WTC11 (cell line): ENCODE results near the gene MTNR1A. TPM values are rescaled to one million over a fixed set of nuclear protein-coding genes. Genes with fewer than 3 reads are reported as not detected.

Experiments used
- ATAC-seq: fragments of 200-7000 bp; cut with Tn5 transposase; 2 replicates; pipeline ENCODE4 v1.10.0; 2021; ENCODE audit warnings: mild to moderate bottlenecking, moderate library complexity
- CTCF ChIA-PET: fragments of 300-600 bp; sonication (Branson Sonifier 250); formaldehyde crosslinking; loops from one replicate; lab custom pipeline; 2021; ENCODE audit warnings: antibody characterized with exemption; lab: Charles Lee
- POLR2A ChIA-PET: fragments of 350-600 bp; sonication (Branson Sonifier 250); formaldehyde crosslinking; loops from one replicate; lab custom pipeline; 2021; ENCODE audit warnings: antibody characterized with exemption; lab: Charles Lee
- DNase-seq: peaks from one replicate; pipeline ENCODE4 v3.0.0; 2021; ENCODE audit warnings: low spot score
- H3K27ac Mint-ChIP-seq: 2 replicates; pipeline ENCODE4 v1.8.0; 2021; ENCODE audit warnings: mixed read lengths
- H3K27me3 Mint-ChIP-seq: 2 replicates; pipeline ENCODE4 v1.8.0; 2021; ENCODE audit warnings: low read depth, mild to moderate bottlenecking, moderate library complexity, mixed read lengths
- H3K36me3 Mint-ChIP-seq: 2 replicates; pipeline ENCODE4 v1.8.0; 2021; ENCODE audit warnings: mixed read lengths
- H3K4me1 Mint-ChIP-seq: 2 replicates; pipeline ENCODE4 v1.8.0; 2022; ENCODE audit warnings: mixed read lengths
- H3K4me3 Mint-ChIP-seq: 2 replicates; pipeline ENCODE4 v1.8.0; 2021; ENCODE audit warnings: mild to moderate bottlenecking, moderate library complexity, mixed read lengths
- H3K9me3 Mint-ChIP-seq: 2 replicates; pipeline ENCODE4 v1.8.0; 2021; ENCODE audit warnings: mixed read lengths
- ELF4 ChIP-seq: sonication (generic); formaldehyde crosslinking; IDR thresholded peaks from 2 replicates; pipeline ENCODE4 v1.8.1; 2022; ENCODE audit warnings: low read depth, mild to moderate bottlenecking, moderate library complexity, missing genetic modification reagents
- EMX1 ChIP-seq: fragments of 250-450 bp; sonication (Bioruptor Pico); IDR thresholded peaks from 2 replicates; pipeline ENCODE4 v1.8.0; 2021; ENCODE audit warnings: mild to moderate bottlenecking
- FOXP1 ChIP-seq: sonication (generic); formaldehyde crosslinking; IDR thresholded peaks from 2 replicates; pipeline ENCODE4 v1.8.0; 2022; ENCODE audit warnings: missing genetic modification reagents, mild to moderate bottlenecking, moderate library complexity, borderline replicate concordance
- JUN ChIP-seq: sonication (generic); formaldehyde crosslinking; IDR thresholded peaks from 2 replicates; pipeline ENCODE4 v1.8.0; 2023; ENCODE audit warnings: mild to moderate bottlenecking, missing genetic modification reagents
- NFE2L1 ChIP-seq: sonication (generic); formaldehyde crosslinking; IDR thresholded peaks from 2 replicates; pipeline ENCODE4 v1.8.1; 2023; ENCODE audit warnings: missing genetic modification reagents
- SMAD3 ChIP-seq: sonication (generic); formaldehyde crosslinking; IDR thresholded peaks from 2 replicates; pipeline ENCODE4 v1.8.0; 2022; ENCODE audit warnings: missing genetic modification reagents, mild to moderate bottlenecking, borderline replicate concordance
- STAT6 ChIP-seq: sonication (generic); formaldehyde crosslinking; conservative IDR thresholded peaks from 2 replicates; pipeline ENCODE4 v1.8.1; 2023; ENCODE audit warnings: mild to moderate bottlenecking, low read depth, missing genetic modification reagents, moderate library complexity
- TEAD4 ChIP-seq: sonication (generic); formaldehyde crosslinking; IDR thresholded peaks from 2 replicates; pipeline ENCODE4 v1.8.0; 2022; ENCODE audit warnings: mild to moderate bottlenecking, missing genetic modification reagents
- ZBTB21 ChIP-seq: sonication (generic); formaldehyde crosslinking; IDR thresholded peaks from 2 replicates; pipeline ENCODE4 v1.8.1; 2023; ENCODE audit warnings: mild to moderate bottlenecking, missing genetic modification reagents, borderline replicate concordance
- ZNF263 ChIP-seq: sonication (generic); formaldehyde crosslinking; IDR thresholded peaks from 2 replicates; pipeline ENCODE4 v1.8.1; 2022; ENCODE audit warnings: low read depth, mild to moderate bottlenecking, moderate library complexity, missing genetic modification reagents
- total RNA-seq: library from RNA; stranded (reverse); gene quantifications from 3 replicates; pipeline ENCODE4 v1.2.3, GENCODE V29; 2021
- TF ChIP-seq, protein P1 (sequence below): sonication (generic); formaldehyde crosslinking; IDR thresholded peaks from 2 replicates; pipeline ENCODE4 v1.8.1; 2023; ENCODE audit warnings: mild to moderate bottlenecking, missing genetic modification reagents
- TF ChIP-seq, protein P2 (sequence below): sonication (generic); formaldehyde crosslinking; IDR thresholded peaks from 2 replicates; pipeline ENCODE4 v1.8.1; 2022; ENCODE audit warnings: mild to moderate bottlenecking, missing genetic modification reagents, moderate library complexity, borderline replicate concordance
- TF ChIP-seq, protein P3 (sequence below): sonication (generic); formaldehyde crosslinking; IDR thresholded peaks from 2 replicates; pipeline ENCODE4 v1.8.1; 2022; ENCODE audit warnings: low read depth, mild to moderate bottlenecking, moderate library complexity, missing genetic modification reagents, borderline replicate concordance
- TF ChIP-seq, protein P4 (sequence below): sonication (generic); formaldehyde crosslinking; IDR thresholded peaks from 2 replicates; pipeline ENCODE4 v1.8.1; 2023; ENCODE audit warnings: mild to moderate bottlenecking, missing genetic modification reagents, moderate library complexity
- TF ChIP-seq, protein P5 (sequence below): fragments of 250-450 bp; sonication (Bioruptor Pico); IDR thresholded peaks from 2 replicates; pipeline ENCODE4 v1.8.0; 2021; ENCODE audit warnings: mild to moderate bottlenecking
- TF ChIP-seq, protein P6 (sequence below): fragments of 250-450 bp; sonication (Bioruptor Pico); IDR thresholded peaks from 2 replicates; pipeline ENCODE4 v1.9.0; 2021; ENCODE audit warnings: moderate library complexity, mild to moderate bottlenecking, inconsistent platforms, borderline replicate concordance

MTNR1A gene
- total RNA-seq, 1 experiment from 2014 or later, result 1.0 TPM

DNA sequence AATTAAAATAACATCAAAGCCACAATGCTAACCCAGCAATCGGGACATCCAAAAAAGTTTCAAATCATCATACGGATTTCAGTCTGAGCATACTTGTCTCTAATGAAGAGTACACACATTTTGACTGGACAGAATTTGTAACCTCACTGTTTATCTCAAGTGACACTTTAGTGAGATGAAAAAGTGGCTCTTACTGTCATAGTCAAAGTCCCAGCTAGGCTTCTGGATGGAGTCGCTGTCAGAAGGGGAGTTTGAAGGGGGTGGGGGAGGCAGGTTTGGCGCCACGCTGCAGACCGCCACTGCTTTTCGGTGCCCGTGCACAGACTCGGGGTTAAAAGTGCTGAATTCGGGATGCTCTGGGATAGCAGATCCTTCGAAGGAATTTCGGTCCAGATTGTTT, 41.0 kb upstream of the MTNR1A start:
- CTCF ChIA-PET, result no interaction called here

DNA sequence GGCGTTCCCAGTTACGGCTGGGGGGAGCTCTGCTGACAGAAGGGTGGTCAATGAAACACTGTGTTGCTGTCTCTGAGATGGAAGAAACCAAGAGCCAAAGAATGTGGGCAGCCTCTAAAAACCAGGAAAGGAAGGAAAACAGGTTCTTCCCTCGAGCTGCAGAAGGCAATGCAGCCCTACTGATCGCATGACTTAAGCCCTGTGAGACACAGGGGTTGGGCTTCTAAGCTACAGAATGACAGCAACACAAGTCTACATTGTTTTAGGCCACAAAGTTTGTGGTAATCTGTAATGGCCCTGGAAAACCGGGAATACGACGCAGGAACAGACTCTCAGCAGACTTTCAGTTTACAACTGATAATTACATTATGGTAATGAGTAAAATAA, 38.2 kb upstream of the MTNR1A start:
- POLR2A ChIA-PET, result no interaction called here
- peaks cover 56% of the 10 kb centered on the region for H3K36me3 Mint-ChIP-seq
- no peak for ATAC-seq

More for the DNA sequence above, 41.0 kb upstream of the MTNR1A start:
- ATAC-seq, result no peak
- Mint-ChIP-seq H3K4me3 (no peak overlapping the region), H3K27ac (no peak overlapping the region), H3K36me3 (peaks cover 75% of the 10 kb centered on the region), H3K27me3 (no peaks in the 10 kb centered on the region), H3K4me1 (peaks cover under 1% of the 10 kb centered on the region; the same call in 1 of the 2 replicates), H3K9me3 (no peaks in the 10 kb centered on the region)
- TF ChIP-seq SMAD3, result no peak
- no peak for TF ChIP-seq FOXP1 (CRISPR knock-in tag)
- TF ChIP-seq, protein P1, sequence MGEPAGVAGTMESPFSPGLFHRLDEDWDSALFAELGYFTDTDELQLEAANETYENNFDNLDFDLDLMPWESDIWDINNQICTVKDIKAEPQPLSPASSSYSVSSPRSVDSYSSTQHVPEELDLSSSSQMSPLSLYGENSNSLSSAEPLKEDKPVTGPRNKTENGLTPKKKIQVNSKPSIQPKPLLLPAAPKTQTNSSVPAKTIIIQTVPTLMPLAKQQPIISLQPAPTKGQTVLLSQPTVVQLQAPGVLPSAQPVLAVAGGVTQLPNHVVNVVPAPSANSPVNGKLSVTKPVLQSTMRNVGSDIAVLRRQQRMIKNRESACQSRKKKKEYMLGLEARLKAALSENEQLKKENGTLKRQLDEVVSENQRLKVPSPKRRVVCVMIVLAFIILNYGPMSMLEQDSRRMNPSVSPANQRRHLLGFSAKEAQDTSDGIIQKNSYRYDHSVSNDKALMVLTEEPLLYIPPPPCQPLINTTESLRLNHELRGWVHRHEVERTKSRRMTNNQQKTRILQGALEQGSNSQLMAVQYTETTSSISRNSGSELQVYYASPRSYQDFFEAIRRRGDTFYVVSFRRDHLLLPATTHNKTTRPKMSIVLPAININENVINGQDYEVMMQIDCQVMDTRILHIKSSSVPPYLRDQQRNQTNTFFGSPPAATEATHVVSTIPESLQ (CRISPR knock-in tag), result no peak
- TF ChIP-seq ZNF263 (CRISPR knock-in tag), result no peak
- TF ChIP-seq NFE2L1 (CRISPR knock-in tag), result no peak
- no peak for TF ChIP-seq TEAD4 (CRISPR knock-in tag)
- no peak for DNase-seq
- POLR2A ChIA-PET, result no interaction called here

More for the DNA sequence above, 38.2 kb upstream of the MTNR1A start:
- Mint-ChIP-seq H3K27ac (no peak overlapping the region), H3K4me3 (no peak overlapping the region), H3K27me3 (no peaks in the 10 kb centered on the region), H3K9me3 (no peaks in the 10 kb centered on the region), H3K4me1 (peaks cover 2% of the 10 kb centered on the region; the same call in 1 of the 2 replicates)
- no peak for DNase-seq
- CTCF ChIA-PET, result no interaction called here
- TF ChIP-seq, protein P2, sequence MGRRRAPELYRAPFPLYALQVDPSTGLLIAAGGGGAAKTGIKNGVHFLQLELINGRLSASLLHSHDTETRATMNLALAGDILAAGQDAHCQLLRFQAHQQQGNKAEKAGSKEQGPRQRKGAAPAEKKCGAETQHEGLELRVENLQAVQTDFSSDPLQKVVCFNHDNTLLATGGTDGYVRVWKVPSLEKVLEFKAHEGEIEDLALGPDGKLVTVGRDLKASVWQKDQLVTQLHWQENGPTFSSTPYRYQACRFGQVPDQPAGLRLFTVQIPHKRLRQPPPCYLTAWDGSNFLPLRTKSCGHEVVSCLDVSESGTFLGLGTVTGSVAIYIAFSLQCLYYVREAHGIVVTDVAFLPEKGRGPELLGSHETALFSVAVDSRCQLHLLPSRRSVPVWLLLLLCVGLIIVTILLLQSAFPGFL, result no peak
- TF ChIP-seq JUN (CRISPR knock-in tag), result no peak
- TF ChIP-seq, protein P3, sequence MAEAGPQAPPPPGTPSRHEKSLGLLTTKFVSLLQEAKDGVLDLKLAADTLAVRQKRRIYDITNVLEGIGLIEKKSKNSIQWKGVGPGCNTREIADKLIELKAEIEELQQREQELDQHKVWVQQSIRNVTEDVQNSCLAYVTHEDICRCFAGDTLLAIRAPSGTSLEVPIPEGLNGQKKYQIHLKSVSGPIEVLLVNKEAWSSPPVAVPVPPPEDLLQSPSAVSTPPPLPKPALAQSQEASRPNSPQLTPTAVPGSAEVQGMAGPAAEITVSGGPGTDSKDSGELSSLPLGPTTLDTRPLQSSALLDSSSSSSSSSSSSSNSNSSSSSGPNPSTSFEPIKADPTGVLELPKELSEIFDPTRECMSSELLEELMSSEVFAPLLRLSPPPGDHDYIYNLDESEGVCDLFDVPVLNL, result no peak
- TF ChIP-seq STAT6, result no peak
- TF ChIP-seq, protein P4, sequence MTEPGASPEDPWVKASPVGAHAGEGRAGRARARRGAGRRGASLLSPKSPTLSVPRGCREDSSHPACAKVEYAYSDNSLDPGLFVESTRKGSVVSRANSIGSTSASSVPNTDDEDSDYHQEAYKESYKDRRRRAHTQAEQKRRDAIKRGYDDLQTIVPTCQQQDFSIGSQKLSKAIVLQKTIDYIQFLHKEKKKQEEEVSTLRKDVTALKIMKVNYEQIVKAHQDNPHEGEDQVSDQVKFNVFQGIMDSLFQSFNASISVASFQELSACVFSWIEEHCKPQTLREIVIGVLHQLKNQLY, result no peak
- no peak for TF ChIP-seq ELF4
- TF ChIP-seq NFE2L1 (CRISPR knock-in tag), result no peak
- TF ChIP-seq EMX1 (CRISPR knock-in tag), result no peak
- TF ChIP-seq, protein P5, sequence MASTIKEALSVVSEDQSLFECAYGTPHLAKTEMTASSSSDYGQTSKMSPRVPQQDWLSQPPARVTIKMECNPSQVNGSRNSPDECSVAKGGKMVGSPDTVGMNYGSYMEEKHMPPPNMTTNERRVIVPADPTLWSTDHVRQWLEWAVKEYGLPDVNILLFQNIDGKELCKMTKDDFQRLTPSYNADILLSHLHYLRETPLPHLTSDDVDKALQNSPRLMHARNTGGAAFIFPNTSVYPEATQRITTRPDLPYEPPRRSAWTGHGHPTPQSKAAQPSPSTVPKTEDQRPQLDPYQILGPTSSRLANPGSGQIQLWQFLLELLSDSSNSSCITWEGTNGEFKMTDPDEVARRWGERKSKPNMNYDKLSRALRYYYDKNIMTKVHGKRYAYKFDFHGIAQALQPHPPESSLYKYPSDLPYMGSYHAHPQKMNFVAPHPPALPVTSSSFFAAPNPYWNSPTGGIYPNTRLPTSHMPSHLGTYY (CRISPR knock-in tag), result no peak
- no peak for TF ChIP-seq ZBTB21 (CRISPR knock-in tag)
- TF ChIP-seq, protein P6, sequence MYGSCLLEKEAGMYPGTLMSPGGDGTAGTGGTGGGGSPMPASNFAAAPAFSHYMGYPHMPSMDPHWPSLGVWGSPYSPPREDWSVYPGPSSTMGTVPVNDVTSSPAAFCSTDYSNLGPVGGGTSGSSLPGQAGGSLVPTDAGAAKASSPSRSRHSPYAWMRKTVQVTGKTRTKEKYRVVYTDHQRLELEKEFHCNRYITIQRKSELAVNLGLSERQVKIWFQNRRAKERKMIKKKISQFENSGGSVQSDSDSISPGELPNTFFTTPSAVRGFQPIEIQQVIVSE (CRISPR knock-in tag), result no peak
